T-helper 2 cell (primary cell): ENCODE results near the gene VIPAS39.

Experiments
- DNase-seq, 5 experiments: peaks; one replicate each; pipeline versions ENCODE4 v3.0.0 to v3.0.0-alpha.2; 2012 to 2022
- total RNA-seq, 2 donors: gene quantifications; one replicate each; lab custom pipeline; 2026; lab: John Stamatoyannopoulos, UW

VIPAS39 gene
- 12.2 to 25.9 reads per million in 2 donors for total RNA-seq

DNA sequence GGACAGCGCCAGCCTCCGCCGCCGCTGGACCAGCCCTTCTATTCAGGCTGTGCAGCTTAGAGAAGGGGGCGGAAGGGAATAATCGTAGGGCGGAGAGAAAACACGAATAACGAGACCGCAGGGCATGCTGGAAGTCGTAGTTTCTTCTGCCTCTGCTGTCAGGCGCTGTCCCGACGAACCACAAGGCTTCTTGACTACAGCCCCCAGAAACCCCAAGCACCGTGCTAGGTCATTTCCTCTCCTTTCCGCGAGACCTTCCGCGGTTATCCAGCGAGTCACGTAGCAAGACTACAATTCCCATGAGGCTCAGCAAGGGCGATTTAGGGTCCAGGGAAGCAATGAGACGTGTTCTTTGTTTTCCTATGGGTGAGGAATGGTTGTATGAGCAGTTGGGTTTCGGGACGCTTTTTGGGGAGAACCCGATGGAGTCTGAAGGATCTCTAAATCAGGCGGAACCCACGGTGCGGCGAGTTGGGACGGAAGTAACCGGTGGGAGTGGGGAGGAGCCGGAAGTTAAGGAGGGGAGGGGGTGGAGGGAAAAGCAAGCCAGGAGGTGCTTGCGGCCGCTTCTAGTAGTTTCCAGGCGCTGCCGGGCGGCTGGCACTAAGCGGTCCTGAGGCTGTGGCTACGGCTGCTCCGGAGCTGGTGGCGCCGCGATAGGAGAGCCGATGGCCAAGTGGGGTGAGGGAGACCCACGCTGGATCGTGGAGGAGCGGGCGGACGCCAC lies at the start of gene VIPAS39, which contains the start of gene AHSA1:
Gene VIPAS39, minus strand, starts transcription at position 80 of the 727 bp plus-strand sequence. CDS start 3,499 bp downstream, outside the sequence.
Gene AHSA1, plus strand, starts transcription at position 572 of the 727 bp plus-strand sequence. Its CDS starts 97 bp downstream, at position 669.
- peak; percentile 69 to 100 (median 92) for DNase-seq

DNA sequence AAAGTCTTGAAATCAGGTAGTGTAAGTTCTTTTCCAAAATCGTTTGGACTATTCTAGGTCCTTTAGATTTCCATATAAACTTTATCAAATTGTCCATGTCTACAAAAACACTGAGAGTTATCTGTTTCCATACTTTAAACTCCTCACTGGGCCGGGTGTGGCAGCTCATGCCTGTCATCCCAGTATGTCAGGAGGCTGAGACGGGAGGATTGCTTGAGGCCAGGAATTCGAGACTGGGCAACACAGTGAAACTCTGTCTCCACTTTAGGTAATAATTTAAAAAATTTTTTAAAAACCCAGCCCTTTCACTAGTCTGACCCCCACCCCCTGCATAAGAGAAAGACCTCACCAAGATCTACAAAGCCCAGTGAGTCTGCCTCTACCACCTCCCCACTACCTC lies 47.6 kb upstream of the VIPAS39 start:
- DNase-seq: no peak

DNA sequence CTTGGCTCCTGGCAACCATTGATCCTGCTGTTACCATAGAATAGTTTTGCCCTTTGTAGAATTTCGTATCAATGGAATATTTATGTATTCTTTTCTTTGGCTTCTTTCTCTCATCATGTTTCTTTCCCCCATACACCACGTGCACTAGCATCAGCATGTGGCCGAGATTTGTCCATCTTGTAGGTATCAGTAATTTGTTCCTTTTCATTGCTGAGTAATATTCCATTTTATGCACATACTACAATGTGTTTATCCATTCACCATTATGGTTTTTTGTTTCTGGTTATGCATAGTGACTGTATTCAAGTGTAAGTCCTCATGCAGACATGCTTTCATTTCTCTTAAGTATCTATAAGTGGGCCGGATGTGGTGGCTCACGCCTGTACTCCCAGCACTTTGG lies 45.7 kb upstream of the VIPAS39 start:
- DNase-seq: no peak

DNA sequence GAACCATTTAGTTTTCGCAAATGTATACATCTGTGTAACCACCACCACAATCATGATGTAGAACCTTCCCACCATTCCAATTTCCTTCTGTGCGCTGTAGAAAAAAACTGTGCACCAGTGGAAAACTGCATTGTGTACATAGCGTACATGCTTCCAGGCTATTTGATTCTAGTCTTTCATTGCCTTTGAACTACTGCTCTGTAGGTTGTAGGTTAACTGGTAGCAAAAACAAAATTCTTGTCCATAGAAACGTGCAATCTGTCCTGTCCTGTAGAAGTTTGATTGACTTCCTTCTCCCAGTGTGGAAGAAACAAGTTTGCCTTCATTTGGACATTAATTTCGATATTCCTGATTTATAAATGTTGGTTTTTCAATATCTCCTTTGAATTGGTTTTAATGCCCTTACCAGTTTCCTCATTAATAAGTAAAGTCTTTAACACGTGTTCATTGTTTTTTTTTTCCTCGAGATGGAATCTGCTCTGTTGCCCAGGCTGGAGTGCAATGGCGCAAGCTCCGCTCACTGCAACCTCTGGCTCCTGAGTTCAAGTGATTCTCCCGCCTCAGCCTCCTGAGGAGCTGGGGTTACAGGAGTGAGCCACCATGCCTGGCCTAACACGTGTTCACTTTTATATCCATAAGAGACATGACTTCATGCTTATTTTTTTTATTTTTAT lies 44.8 kb upstream of the VIPAS39 start:
- DNase-seq: no peak

DNA sequence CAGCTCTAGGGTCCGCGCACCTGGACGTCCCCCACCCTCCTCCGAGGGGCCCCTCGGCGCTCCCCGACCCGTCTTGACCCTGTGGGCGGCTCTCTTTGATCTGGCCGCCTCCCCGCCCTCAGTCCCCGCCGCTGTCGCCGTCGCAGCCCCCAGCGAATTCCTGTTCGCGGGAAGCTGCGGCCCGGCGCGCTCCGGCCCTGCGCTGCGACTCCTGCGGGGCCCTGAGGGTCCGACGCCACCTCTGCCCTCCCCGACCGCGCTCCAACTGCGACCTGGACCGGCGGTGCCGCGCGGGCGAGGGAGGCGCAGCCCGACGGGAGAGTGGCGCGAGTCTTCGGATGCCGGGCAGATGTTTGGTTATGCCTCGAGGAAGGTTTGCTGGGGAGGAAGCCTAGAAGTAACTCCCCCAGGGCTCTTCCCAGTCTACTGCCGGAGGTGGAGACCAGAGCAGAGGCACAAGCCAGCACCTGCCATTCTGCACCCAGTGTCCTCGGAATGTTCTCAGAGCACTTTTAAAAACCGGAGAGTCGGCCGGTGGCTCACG lies 41.7 kb upstream of the VIPAS39 start:
- no peak for DNase-seq

DNA sequence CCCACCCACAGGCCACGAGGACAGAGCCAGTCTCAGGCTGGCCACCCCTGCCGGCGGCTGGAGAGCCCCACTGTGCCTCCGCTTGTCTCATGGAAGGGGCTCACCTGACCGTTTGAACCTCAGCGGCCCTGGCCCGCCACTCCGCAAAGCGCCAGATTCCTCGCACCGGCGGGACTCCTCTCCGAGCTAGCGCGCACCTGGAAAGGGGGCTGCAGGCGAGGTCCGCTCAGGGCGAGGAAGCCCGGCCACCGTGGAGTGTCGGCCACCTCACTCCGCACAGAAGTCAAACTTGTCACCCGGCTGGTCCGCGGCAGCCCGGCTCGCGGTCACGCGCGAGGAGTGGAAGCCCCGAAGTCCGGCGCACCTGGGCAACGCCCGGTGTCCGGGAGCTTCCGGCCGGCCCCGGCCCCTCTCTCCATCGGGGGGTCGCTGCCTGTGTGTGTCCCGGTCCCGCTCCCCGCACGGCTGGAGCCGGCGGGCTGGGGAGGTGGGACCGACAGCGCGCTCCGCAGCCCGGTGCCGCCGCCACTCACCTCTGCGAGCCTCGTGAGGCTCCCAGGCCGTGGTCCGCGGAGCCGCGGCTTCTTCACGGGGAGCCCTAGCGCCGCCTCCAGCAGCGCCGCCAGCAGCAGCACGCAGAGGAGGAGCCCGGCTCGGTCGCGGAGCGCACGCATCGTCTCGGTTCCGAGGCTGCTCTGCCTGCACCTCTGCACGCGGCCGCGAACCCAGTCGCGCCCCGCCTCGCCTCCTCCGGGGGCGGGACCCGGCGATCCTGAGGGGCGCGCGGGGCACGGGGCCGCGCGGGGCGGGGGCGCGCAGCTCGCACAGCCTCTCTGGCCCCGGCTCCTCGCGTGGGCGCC lies 40.9 kb upstream of the VIPAS39 start, which contains the start of gene ISM2:
Gene ISM2, minus strand, starts transcription at position 697 of the 860 bp plus-strand sequence. Its CDS starts 23 bp downstream, at position 674.
- peak in 3 of 5 experiments; percentile 10 to 54 (median 16) for DNase-seq

DNA sequence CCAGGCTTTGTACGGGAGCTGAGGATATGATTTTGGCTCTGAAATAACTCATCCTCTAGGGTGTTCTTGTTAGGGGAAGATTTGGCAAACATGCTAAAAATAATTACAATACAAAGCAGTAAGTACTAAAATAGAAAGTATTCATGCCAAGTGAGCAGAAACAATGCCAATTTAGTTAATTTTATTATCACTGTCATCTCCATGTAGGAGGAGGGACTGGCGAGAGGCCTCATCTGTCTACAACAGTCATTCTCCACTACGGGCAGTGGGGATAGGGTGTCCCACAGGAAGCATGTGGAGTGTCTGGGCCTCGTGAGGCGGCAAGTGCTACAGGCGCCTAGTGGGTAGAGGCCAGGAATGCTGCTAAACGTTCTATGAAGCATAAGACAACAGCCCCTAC lies 37.9 kb upstream of the VIPAS39 start:
- DNase-seq: no peak

DNA sequence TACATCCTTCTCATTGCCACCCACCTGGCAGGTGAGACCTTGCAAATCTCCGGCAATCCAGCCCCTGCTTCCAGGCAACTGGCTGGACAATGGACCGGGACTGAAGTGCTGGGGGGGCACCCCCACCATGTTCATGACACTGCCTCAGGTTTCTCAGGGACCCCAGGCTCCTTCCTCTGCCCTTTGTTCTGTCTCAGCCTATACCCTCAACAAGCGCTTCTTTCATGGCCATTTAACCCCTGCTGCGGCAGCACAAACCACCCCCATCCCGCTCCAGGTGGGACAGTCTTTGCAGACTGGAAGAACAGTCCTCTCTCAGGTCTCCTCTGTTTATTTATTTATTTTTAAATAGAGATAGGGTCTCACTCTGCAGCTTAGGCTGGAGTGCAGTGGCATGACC lies 33.7 kb upstream of the VIPAS39 start:
- DNase-seq: no peak

DNA sequence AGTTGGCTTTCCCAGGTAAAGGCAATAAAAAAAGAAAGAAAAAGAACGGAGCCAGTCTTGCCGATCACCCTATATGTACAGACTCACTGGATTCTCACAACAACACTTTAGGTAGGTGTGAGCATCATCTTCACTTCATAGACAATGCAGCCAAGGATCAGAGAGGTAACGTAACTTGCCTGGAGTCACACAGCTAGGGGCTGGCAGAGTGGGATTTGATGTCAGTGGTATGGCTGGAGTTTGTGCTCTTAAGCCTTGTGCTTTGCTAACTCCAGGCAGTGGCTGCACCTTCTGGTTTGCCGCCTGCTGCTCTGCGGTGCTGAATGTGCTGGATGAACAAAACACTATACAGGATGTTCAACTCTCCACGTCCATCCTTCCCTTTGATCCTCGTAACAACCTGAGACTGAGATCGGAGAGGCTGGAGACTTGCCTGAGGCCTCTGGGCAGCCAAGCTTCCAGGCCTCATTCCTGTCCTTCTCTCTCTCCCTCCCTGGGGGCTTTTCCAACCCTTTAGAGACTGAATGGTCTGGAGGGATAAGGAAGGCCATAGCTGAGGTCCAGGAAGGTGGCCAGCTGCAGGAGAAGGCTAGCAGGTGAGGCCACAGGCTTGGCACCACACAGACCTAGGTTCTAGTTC lies 33.1 kb upstream of the VIPAS39 start:
- DNase-seq: no peak

DNA sequence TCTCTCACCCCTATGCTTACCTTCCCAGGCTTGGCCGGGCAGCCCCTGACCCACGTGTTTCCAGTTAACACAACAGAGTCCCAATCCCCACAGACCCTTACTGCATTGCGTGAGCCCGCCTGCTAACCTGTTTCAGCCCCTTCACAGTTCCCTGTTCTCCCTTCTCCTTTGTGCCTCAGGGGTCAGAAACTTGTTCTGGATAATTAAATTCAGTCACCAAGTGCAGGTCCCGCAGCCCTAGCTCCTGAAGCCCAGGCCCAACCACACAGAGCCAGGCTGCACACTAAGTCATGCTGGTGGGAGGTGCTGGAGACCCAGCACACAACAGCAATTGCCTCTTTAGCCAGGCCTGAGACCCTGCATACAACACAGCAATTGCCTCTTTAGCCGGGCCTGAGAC lies 31.6 kb upstream of the VIPAS39 start:
- no peak for DNase-seq

DNA sequence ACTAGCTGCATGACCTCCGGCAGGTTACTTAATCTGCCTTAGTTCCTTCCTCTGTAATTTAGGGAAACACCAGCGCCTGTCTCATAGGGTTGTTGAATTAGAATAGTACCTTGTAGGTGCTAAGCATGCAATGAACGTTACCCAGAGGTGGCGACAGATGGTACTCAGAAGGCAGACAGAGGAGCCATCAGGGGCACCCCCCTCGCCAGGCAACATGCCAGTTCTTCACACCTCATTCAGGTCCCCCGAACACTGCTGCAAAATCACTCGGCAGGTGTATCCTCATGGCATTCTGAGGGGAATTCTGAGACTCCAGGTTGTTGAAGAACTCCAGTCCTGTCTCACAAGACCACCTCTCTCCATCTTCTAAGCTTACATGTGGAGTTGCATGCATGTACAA lies 31.2 kb upstream of the VIPAS39 start:
- DNase-seq: no peak

DNA sequence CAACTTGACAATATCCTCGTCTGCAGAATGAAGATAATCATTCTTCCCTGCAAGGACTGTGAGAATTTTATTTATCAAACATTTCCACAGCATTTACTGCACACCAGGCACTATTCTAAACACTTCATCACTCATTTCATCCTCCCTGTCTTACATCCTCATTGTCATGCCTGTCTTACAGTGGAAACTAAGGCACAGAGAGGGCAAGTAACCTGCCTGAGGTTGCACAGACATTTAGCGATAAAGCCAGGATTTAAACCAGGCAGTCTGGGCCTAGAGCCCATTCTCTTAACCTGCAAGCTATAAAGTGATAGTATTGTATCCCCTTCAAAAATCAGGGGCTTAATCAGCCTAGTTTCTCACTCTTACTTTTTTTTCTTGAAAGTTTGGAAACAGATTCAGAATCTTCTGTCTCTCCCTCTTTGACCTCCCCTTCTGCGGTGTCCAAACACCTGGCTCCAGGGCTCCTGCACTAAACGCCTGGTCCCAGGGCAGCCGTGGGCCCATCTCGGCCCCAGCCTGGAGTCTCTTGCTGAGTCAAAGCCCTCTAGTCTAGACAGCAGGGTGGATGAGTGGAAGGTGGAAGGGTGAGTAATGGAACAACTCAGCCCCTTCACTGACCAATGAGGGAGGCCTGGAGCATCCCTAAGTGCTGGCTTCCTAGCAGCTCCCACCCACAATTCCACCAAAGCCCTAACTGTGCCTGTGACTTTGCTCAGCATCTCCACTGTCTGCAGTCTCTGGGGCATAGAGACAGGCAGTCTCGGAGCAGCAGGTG lies 28.7 kb upstream of the VIPAS39 start:
- no peak for DNase-seq

DNA sequence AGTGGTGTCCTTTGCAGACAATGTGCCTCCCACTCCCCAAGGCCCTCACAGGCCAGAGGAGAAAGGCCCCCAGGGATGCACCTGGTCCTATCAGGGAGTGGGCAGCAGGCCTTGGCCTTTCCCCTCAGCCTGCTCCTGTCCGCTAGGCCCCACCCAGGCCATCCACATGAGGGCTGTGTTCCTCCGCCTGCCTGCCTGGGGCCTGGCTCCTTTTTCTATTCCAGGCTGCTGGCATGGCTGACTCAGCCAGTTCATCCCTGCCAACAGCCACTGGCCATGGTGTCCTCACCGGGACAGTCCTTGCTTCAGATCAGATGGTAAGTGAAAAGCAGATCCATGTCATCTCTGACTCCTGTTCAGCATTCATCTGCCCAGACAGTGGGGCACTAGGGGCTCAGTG lies 27.9 kb upstream of the VIPAS39 start:
- DNase-seq: no peak

DNA sequence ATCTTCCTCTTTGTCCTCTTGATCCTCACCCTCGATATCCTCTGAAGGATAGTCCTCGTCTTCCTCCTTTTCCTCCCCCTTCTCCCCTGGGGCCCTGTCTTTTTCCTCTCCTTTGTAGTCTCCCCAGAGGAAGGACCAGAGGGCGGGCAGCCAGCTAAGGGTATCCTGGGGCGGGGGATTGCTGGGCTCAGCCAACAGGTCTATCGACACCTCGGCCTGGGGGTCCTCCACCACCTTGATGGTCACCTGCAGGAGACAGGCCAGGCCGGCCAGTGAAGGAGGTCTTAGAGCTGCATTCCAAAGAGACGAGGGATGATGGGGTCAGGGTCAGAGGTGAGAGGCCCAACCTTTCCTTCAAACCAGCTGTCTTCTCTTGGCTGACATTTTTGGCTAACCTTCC lies 25.0 kb upstream of the VIPAS39 start:
- DNase-seq: no peak

DNA sequence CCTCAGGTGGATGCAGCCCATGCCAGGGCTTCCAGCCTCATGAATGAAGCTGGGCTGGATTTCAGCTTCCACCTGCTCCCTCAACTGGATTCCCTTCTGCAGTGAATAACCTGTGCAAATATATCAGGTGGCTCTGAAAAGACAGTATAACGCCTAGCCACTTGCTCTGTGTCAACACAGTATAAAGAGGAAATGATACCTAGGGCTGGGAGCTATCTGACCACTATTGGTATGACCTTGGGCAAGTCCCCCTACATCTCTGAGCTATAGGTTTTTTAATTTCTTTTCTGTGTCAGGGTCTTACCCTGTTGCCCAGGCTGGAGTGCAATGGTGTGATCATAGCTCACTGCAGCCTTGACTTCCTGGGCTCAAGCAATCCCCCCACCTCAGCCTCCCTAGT lies 21.4 kb upstream of the VIPAS39 start:
- DNase-seq: no peak

DNA sequence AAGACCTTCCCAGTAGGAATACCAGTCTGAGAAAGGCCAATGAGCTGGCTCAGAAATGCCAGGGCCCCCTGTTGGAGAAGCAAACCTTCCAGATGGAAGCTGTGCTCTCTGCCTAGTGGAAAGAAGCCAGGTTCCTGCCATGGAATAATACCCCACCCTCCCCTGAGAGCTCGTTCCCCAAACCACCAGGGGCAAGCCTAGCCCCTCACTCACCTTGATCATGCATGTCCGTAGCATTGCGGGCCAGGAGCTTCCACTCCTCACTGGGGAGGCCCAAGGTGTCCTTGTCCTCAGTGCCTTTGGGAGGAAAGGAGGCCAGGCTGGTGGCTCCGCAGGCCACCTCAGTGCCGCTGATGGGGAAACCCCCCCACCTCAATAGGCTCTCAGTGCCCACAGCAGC lies 20.6 kb upstream of the VIPAS39 start:
- DNase-seq: no peak

DNA sequence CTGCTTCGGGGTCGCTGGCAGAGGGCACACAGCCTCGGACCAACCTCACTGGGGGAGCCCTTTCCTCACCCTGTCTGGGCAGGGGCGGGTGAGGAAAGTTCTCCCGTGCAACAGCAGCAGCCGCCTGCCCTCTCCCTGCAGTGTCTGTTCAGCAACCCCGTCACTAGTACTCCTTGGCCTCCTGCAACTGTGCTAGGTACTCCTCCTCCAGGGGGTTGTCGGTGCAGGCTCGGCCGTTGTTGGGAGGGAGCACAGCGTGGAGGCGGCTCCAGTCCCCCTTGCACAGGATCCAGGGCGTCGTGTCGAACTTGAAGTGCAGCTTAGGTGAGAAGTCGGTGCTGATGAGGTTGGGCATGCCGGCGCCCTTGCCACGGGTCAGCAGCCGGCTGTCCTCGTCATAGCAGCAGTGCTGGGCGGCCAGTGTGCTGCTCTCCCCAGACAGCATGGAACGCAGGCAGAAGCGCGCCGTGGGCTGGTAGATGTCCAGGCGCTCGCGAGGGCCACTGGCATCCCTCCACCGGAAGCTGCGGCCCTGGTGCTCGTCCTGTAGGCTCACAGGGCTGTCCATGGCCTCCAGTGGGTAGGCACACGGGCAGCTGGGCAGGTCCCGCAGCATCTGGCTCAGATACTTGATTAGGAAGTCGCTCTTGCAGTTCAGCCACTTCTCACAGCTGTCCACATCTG lies 18.2 kb upstream of the VIPAS39 start:
- no peak for DNase-seq

DNA sequence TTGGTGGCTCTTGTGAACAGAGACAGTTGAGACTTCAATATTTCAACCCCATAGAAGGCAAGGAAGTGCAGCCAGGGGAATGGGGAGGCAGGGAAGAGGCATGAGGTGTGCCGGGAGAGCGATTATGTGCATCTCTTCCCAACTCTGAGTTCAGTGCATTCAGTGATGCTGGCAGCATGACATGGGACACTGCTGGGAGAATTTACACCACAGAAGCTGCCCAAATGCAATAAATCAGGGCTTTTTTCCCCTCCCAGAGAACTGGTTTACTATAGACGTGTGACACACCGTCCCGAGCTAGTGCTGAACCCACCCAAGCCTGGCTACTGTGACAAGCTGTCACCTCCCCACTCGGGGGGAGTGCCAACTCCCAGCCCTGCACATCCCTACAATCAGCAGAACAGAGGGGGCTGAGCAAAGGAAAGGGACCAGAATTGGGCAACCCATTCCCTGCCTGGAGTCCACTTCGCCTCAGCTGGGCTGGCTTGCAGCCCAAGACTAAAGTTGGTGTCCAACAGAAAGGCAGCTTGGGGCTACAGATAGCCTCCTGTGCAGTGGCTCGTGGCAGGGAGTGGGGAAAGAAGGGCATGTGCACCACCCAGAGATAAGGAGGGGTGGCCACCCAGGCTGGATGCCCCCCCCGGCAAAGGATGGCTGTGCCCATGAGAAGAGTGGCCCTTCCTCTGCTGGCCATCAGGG lies 17.2 kb upstream of the VIPAS39 start:
- no peak for DNase-seq

DNA sequence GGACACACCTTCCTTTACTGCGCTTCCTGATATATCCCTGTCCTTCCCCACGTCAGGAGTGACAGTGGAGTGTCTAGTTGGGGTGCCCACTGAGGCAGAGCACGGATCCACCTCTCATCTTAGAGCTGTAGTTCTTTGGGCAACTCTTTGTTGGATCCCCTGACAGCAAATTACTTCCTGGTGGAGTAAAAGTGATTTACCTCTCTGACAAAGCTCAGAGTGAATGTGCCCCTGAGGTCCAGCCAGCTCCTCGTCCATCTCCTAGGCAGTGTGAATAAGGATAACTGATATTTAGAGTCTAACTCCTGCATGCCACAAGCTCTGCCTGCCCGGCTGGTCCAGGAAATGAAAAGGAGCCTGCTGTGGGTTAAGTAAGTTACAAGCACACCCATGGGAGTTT lies 16.5 kb upstream of the VIPAS39 start:
- no peak for DNase-seq

DNA sequence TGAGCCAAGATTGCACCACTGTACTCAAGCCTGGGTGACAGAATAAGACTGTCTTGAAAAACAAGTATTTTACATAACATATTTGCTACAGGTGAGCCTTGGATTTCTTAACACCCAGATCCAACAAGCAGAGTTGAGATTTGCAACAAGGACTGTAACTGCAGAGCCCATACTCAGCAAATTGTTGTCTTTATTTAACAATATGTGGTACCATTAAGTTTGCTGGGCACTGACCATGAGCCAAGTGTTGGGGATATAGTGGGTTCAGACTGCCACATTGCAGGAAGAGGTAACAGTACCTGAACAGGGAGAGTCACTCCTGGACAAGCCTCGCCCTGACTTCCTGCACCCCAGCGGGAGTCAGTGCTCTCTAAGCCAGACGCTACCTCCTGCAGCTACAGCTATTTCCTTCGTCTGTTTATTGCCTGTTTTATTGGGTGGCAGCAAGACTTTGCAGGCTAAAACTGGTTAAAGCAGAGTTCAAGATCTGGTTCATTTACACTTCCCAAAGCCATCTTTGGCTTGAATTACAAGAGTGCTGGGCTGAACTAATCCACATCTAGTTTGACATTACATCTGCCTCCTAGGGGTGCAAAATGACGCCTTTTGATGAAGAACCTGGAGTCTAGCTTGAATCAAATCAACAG lies 12.9 kb upstream of the VIPAS39 start:
- DNase-seq: no peak
